Stimulated activated CD4-positive, alpha-beta T cell treated with anti-CD3 and anti-CD28 coated beads, TNF-alpha, amount 100 ng/mL, for 1 hour (primary cell): ENCODE measurements around the gene DLG4.
"Not testable (repeated sequence)": the region's sequence is repeated elsewhere in the genome, so short reads cannot be mapped to it uniquely, and the experiment has no call there.

Source experiments
- DNase-seq, 3 donors: peaks; one replicate each; pipeline ENCODE4 v3.0.0-alpha.2; 2020; ENCODE audit warnings: low read depth in 3 of 3, low spot score in 1 of 3

The DLG4 gene

DNA sequence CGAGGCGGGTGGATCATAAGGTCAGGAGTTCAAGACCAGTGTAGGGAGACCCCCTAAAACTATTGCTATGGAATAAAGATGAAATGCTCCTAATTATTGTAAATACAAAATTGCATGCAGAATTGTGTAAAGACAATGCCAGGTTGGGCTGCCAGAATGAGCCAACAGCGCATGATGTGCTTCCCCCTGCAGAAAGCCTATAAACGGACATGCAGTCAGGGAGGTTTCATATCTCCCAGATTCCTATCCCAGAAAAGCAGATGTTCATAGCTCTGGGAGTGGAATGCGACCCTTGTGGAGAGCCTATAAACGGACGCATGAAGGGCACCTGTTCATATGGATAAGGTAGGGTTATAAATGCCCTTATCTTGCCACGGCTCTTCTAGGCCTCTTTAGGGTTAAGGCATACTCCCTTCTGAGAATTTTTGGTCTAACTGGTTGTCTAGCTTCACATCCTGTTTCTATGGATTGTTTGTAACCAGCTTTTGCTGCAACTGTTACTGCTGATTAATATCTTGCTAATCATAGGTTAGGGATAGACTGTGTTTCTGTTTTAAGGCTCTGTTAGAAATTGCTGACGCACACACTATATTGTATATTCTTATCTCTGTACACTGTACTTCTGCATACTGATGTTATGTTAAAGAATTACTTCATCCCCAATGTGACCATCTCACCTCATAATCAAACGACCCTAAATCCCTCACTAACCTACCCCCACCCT lies 50.6 kb downstream of the DLG4 start:
- DNase-seq: not testable (repeated sequence)

DNA sequence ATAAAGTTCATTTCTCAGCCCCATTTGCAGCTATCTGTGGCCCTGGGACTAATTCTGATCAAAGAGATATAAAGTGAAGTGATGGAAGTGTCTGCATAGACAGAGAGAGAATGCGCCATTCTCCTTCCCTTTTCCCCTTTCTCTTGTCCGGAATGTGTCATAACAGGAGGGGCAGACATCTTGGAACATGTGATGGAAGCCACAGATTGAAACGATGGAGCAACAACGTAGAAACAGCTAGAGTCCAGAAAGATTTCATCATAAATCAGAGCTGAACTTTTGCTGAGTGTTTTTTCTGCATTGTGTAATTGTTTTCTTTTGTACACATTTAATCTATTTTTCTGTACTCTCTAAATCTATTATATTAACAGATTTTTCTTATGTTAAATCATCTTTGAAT lies 51.8 kb downstream of the DLG4 start:
- DNase-seq: no peak

DNA sequence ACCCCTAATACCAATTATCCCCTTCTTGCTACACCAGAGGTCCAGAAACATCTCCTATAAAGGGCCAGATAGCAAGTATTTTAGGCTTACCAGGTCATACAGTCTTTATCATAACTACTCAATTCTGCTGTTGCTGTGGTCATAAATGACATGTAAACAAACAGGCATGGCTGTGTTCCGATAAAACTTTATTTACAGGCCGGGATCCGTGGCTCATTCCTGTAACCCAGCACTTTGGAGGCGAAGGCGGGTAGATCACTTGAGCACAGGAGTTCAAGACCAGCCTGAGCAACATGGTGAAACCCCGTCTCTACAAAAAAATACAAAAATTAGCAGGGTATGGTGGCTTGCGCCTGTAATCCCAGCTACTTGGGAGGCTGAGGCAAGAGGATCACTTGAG lies 52.8 kb downstream of the DLG4 start:
- no peak for DNase-seq

GRCh38 chr17:7159571-7159970 lies 60.1 kb downstream of the DLG4 start:
- DNase-seq: not testable (repeated sequence)

DNA sequence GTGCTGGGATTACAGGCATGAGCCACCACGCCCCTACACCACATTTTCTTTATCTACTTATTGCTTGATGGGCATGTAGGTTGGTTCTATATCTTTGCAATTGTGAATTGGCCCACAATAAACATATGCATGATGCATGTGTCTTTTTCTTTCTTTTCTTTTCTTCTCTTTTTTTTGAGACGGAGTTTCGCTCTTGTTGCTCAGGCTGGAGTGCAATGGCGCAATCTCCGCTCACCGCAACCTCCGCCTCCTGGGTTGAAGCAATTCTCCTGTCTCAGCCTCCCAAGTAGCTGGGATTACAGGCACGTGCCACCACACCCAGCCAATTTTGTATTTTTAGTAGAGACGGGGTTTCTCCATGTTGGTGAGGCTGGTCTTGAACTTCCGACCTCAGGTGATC lies 61.2 kb downstream of the DLG4 start:
- not testable (repeated sequence) for DNase-seq

GRCh38 chr17:7156342-7156940 lies 63.2 kb downstream of the DLG4 start:
- no peak for DNase-seq

- DNase-seq: no peak
Measured at GRCh38 chr17:7147772-7148171, 71.9 kb downstream of the DLG4 start.

DNA sequence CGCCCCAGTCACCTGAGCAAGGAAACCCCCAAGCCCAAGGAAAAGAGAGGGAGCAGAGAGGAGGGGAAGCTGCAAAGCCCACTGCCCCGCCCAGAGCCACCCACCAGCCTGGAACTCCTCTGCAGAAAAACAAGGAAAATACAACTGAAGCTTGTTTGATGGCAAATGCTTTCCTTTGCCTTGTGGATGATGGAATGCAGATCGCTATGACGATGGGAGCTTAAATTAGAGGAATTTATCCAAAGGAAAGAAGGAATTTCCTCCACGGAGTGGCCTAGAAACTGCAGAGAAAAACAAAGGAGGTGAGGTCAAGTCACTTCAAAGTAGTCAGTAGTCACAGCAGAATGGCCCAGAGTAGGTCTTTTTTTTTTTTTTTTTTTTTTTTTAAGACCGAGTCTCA lies 73.5 kb downstream of the DLG4 start:
- no peak for DNase-seq

GRCh38 chr17:7144213-7144612 lies 75.4 kb downstream of the DLG4 start:
- DNase-seq: no peak

GRCh38 chr17:7141824-7142223 lies 77.8 kb downstream of the DLG4 start:
- no peak for DNase-seq

GRCh38 chr17:7139400-7139799 lies 80.2 kb downstream of the DLG4 start:
- no peak for DNase-seq

- no peak for DNase-seq
Measured at GRCh38 chr17:7138800-7139381, 80.7 kb downstream of the DLG4 start.

DNA sequence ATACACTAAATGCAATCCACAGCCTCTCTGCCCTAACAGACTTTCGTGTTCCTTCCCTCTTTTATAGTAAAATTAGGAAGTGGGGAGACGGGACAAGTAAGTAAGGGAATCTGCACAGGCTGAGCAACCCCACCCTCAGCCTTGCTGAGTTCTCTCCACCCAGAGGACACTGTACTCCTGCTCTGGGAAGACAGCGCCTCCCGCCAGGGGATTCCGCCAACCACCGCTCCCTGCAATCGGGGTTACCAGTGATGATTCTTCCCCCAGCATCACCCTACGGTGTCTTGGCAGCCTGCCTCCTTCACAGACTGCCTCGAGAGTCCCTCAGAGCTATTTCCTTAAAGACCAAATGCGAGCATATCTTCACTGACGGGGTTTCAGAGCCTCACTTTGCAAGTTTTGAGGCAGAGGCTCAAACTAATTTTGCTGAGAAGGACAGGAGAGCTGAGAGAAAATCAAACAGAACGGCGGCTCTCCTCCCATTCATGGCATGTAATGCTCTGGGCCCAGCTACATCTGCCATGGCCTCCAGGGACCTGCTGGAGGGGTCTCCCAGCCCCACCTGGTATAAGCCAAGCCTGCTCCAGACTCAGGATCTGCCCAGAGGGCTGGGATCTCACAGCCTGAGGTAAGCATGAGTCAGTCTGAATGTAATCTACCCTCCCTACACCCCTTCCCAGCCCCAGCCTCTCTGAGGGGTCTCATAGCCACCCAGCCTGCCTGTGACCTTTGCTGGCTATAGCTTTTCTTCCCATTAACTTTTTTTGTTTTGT lies 82.3 kb downstream of the DLG4 start:
- no peak for DNase-seq
